ENCODE results near the gene SH3BGRL3. TPM values are rescaled to one million over a fixed set of nuclear protein-coding genes. Genes with fewer than 3 reads are reported as not detected.

SH3BGRL3 gene
- polyA plus RNA-seq, 2 of the 4 experiments (the other 2 are of a cell fraction): 38.7 to 78.6 TPM

- TF ChIP-seq ZC3H11A (IDR thresholded peaks at IDR 0.05) (no peak), RCOR1 (IDR thresholded peaks at IDR 0.05; ENCODE audit: low read depth, low read length) (no peak), MAX (IDR thresholded peaks at IDR 0.05) (no peak), BHLHE40 (IDR thresholded peaks at IDR 0.05; ENCODE audit: low read depth, low read length) (no peak), HDAC2 (IDR thresholded peaks at IDR 0.05) (no peak)
- no peak overlapping the region for H3K4me3 ChIP-seq
- no peak overlapping the region for H3K27ac ChIP-seq
- H3K4me2 ChIP-seq: no peak overlapping the region
- H3K9me3 ChIP-seq: no peaks in the 10 kb centered on the region
- no peak for FAIRE-seq
- WGBS (ENCODE audit: missing lambda C conversion rate): 72% methylated on average over 9 of the region's 16 CpGs
- 0 out of 3 replicates have a peak, but pooled peaks cover 3% of the 10 kb centered on the region for H3K4me1 ChIP-seq
- ATAC-seq: no peak
- ChIA-PET POLR2A (interaction anchor here (0.5 kb wide), 1 partner anchor 14 kb away, joined by 7 read pairs; no protein-coding TSS in a partner anchor), CTCF (interaction anchor here (0.7 to 3.4 kb wide), 9 partner anchors 11 to 121 kb away, joined by 3 to 22 read pairs (median 5); partner anchors contain the start of genes CEP85 and SH3BGRL3)
- DNase-seq (ENCODE audit: low read depth in 1 of 2, low spot score in 1 of 2): no peak
Observed at GRCh38 chr1:26296340-26297056, 16.6 kb downstream of the SH3BGRL3 start.

- CTCF ChIA-PET: interaction anchor here (1.2 to 3.4 kb wide), 9 partner anchors 12 to 120 kb away, joined by 3 to 22 read pairs (median 5); partner anchors contain the start of genes CEP85 and SH3BGRL3
- Histone ChIP-seq H3K27ac (no peak overlapping the region), H3K4me2 (no peak overlapping the region), H3K9me3 (no peaks in the 10 kb centered on the region), H3K4me1 (0 out of 3 replicates have a peak, but pooled peaks cover 3% of the 10 kb centered on the region), H3K4me3 (no peak overlapping the region)
- POLR2A ChIA-PET: interaction anchor here (0.5 kb wide), 1 partner anchor 13 kb away, joined by 7 read pairs; no protein-coding TSS in a partner anchor
- ATAC-seq (no peak), FAIRE-seq (no peak), DNase-seq (ENCODE audit: low read depth in 1 of 2, low spot score in 1 of 2) (no peak)
- WGBS (ENCODE audit: missing lambda C conversion rate): 100% methylated on average over 1 of the region's 12 CpGs
- TF ChIP-seq PBX3 (IDR thresholded peaks at IDR 0.05) (no peak), ELK1 (IDR thresholded peaks at IDR 0.05; ENCODE audit: low read depth, low read length) (no peak), ESRRA (IDR thresholded peaks at IDR 0.05; ENCODE audit: borderline replicate concordance, low read length) (no peak)
Observed at GRCh38 chr1:26297057-26297790, 17.3 kb downstream of the SH3BGRL3 start.

- no peak for DNase-seq (ENCODE audit: low read depth in 1 of 2, low spot score in 1 of 2)
- H3K4me1 ChIP-seq: peaks cover 6% of the 10 kb centered on the region; the same call in 1 of the 3 replicates
- ChIA-PET CTCF (interaction anchor here (1.2 to 3.4 kb wide), 6 partner anchors 11 to 119 kb away, joined by 3 to 22 read pairs (median 9); partner anchors contain the start of gene CEP85), POLR2A (no interaction called here)
- H3K4me3 ChIP-seq: no peak overlapping the region
- no peaks in the 10 kb centered on the region for H3K9me3 ChIP-seq
- WGBS (ENCODE audit: missing lambda C conversion rate): 54% methylated on average over 3 of the region's 6 CpGs
- H3K4me2 ChIP-seq: no peak overlapping the region
- no peak for FAIRE-seq
- no peak for ATAC-seq
- TF ChIP-seq MYC (IDR thresholded peaks at IDR 0.05; ENCODE audit: borderline replicate concordance, low read length) (no peak), SMC3 (IDR thresholded peaks at IDR 0.05) (no peak), CBX8 (IDR thresholded peaks at IDR 0.05) (no peak), PHF8 (IDR thresholded peaks at IDR 0.05; ENCODE audit: borderline replicate concordance, low read depth) (no peak), KDM1A (IDR thresholded peaks at IDR 0.05; ENCODE audit: low read depth) (no peak), KDM5A (IDR thresholded peaks at IDR 0.05) (no peak), RARB (CRISPR knock-in tag; IDR thresholded peaks at IDR 0.05) (no peak)
- no peak overlapping the region; a peak in 1 of 6 replicates for H3K27ac ChIP-seq
Observed at GRCh38 chr1:26297791-26298124, 17.9 kb downstream of the SH3BGRL3 start.

All from A549 (cell line).